Sigmoid colon (tissue), 7 donors: ENCODE measurements around the gene MMP28. TPM values are rescaled to one million over a fixed set of nuclear protein-coding genes. Genes with fewer than 3 reads are reported as not detected.

Experiments
- DNase-seq: peaks from one replicate; pipeline ENCODE4 v3.0.0-alpha.2; 2019
- H3K27ac ChIP-seq, 4 donors: fragments of 200-600 bp; sonication (generic); one replicate each; pipeline ENCODE4 v1.5.1; 2016 to 2019; ENCODE audit warnings: mild to moderate bottlenecking in 1 of 4
- H3K27me3 ChIP-seq, 3 donors: fragments of 200-600 bp; sonication (generic); one replicate each; pipeline ENCODE4 v1.5.1; 2019; ENCODE audit warnings: mild to moderate bottlenecking in 1 of 3
- H3K36me3 ChIP-seq, 4 donors: fragments of 200-600 bp; sonication (generic); one replicate each; pipeline ENCODE4 v1.5.1; 2016 to 2019
- H3K4me1 ChIP-seq, 4 donors: fragments of 200-600 bp; sonication (generic); one replicate each; pipeline ENCODE4 v1.5.1; 2017 to 2019
- H3K4me3 ChIP-seq, 4 donors: fragments of 200-600 bp; sonication (generic); one replicate each; pipeline ENCODE4 v1.5.1; 2017 to 2019; ENCODE audit warnings: mild to moderate bottlenecking in 2 of 4, moderate library complexity in 1 of 4
- H3K9me3 ChIP-seq, 4 donors: fragments of 200-600 bp in 3 of 4; sonication (generic) in 3 of 4; one replicate each; pipeline versions ENCODE4 v1.5.1 to v1.6.1; 2013 to 2019
- CTCF ChIP-seq, 4 experiments: fragments of 450-650 bp in 3 of 4; fragments of 200-600 bp in 1 of 4; IDR thresholded peaks; one replicate each; pipeline ENCODE4 v1.5.1; 2016 to 2019; ENCODE audit warnings: antibody characterized with exemption in 4 of 4, mild to moderate bottlenecking in 3 of 4, moderate library complexity in 2 of 4
- EP300 ChIP-seq, 4 donors: sonication (generic); formaldehyde crosslinking; IDR thresholded peaks; one replicate each; pipeline ENCODE4 v1.6.1; 2017; ENCODE audit warnings: antibody characterized with exemption in 4 of 4
- POLR2A ChIP-seq, 2 donors: fragments of 450-650 bp; IDR thresholded peaks; one replicate each; pipeline ENCODE4 v1.6.1; 2016; ENCODE audit warnings: antibody characterized with exemption in 2 of 2, mild to moderate bottlenecking in 2 of 2, moderate library complexity in 2 of 2
- POLR2AphosphoS5 ChIP-seq, 4 donors: sonication (generic); formaldehyde crosslinking; IDR thresholded peaks; one replicate each; pipeline ENCODE4 v1.6.1; 2017; ENCODE audit warnings: antibody characterized with exemption in 4 of 4
- WGBS, 2 donors: extraction: QIAGEN DNeasy Blood & Tissue Kit; methylation state at CpG; one replicate each; pipeline ENCODE4 v1.1.7; 2013; 5-methylcytosine and 5-hydroxymethylcytosine counted together
- intact Hi-C: fragments of 100-400 bp; cut with DNase I; formaldehyde crosslinking; loops from one replicate; pipeline ENCODE4 v1.15.1; 2023
- polyA plus RNA-seq, 3 donors: library from polyadenylated mRNA; stranded (reverse); fragments of 200-250 nt; gene quantifications; one replicate each; pipeline ENCODE4 v1.2.3, GENCODE V29; 2013
- total RNA-seq, 4 donors: library from RNA; depleted of rRNA; stranded (reverse); fragments of >200 nt; gene quantifications; one replicate each; pipeline ENCODE4 v1.1.0, GENCODE V29; 2016
- donor health status: healthy with polysubstance abuse.
- donor health status: Bipolar disorder and iron deficiency.
- donor health status: healthy.

Gene MMP28
- total and polyA plus RNA-seq, 7 donors = 15.8 to 60.8 (median 30.3) TPM

GRCh38 chr17:35717475-35717874 lies 78.0 kb downstream of the MMP28 start:
- whole genome bisulfite sequencing, 2 donors = 60 to 78% methylated on average over 2 of the region's 2 CpGs
- no peaks in the 10 kb centered on the region for H3K9me3 ChIP-seq
- peak overlapping the region in 3 of 4 donors; percentile 19 to 81 (median 49) for H3K27ac ChIP-seq
- H3K4me3 ChIP-seq = no peak overlapping the region
- H3K27me3 ChIP-seq = no peaks in the 10 kb centered on the region
- intact Hi-C loops = no loop called here
- peaks cover 0 to 49% (median 2%) of the 10 kb centered on the region in 4 donors for H3K36me3 ChIP-seq
- DNase-seq = no peak
- TF ChIP-seq POLR2A (IDR thresholded peaks at IDR 0.05) (no peak), CTCF (IDR thresholded peaks at IDR 0.05) (no peak), EP300 (IDR thresholded peaks at IDR 0.05) (no peak), POLR2AphosphoS5 (IDR thresholded peaks at IDR 0.05) (no peak)
- H3K4me1 ChIP-seq = peaks cover 0 to 21% (median 15%) of the 10 kb centered on the region in 4 donors

DNA sequence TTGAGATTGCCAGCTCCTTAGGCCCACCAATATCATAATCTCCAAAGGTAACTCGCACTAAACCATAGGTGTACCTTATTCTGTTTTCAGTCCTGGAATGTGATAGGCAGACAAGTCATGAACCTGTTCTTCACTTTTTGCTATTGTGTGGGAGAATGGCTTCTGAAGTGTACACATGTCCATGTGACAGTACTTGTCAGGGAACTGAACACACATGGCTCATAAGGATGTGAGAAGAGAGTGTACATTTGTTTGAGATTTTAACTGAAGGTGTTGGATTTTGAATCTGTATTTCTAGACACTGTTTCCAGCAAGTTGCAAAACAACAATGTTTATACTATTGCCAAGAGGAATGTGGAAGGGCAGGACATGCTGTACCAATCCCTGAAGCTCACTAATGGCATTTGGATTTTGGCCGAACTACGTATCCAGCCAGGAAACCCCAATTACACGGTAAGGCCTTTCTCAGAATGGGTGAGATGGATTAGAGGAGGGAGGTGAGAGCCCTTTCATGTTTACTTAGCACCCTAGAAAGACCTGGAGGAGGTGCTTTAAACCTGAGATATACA lies 78.5 kb downstream of the MMP28 start:
- intact Hi-C loops = no loop called here
- TF ChIP-seq EP300 (IDR thresholded peaks at IDR 0.05) (peak in 1 of 4 donors; percentile 81), POLR2AphosphoS5 (IDR thresholded peaks at IDR 0.05) (peak; percentile 11 to 72 (median 32)), POLR2A (IDR thresholded peaks at IDR 0.05) (no peak)
- no peaks in the 10 kb centered on the region for H3K9me3 ChIP-seq
- 88% methylated on average over 4 of the region's 4 CpGs for WGBS, 2 donors
- H3K27ac ChIP-seq = peak overlapping the region; percentile 19 to 81 (median 36)
- H3K27me3 ChIP-seq = no peaks in the 10 kb centered on the region
- H3K4me3 ChIP-seq = no peak overlapping the region
- peaks cover 0 to 21% (median 15%) of the 10 kb centered on the region in 4 donors for H3K4me1 ChIP-seq
- peaks cover 0 to 49% (median 3%) of the 10 kb centered on the region in 4 donors for H3K36me3 ChIP-seq
- no peak for DNase-seq

- intact Hi-C loops = no loop called here
- TF ChIP-seq POLR2A (IDR thresholded peaks at IDR 0.05) = no peak
- TF ChIP-seq CTCF (IDR thresholded peaks at IDR 0.05) = no peak
- no peak for TF ChIP-seq EP300 (IDR thresholded peaks at IDR 0.05)
- no peak for TF ChIP-seq POLR2AphosphoS5 (IDR thresholded peaks at IDR 0.05)
- Histone ChIP-seq H3K4me3 (no peak overlapping the region), H3K27ac (peak overlapping the region in 2 of 4 donors; percentile 49 to 81), H3K9me3 (no peaks in the 10 kb centered on the region), H3K4me1 (peaks cover 0 to 21% (median 15%) of the 10 kb centered on the region in 4 donors), H3K36me3 (peaks cover 0 to 49% (median 6%) of the 10 kb centered on the region in 4 donors), H3K27me3 (no peaks in the 10 kb centered on the region)
- WGBS, 2 donors = 92 to 93% methylated on average over 3 of the region's 3 CpGs
- DNase-seq = no peak
Observed at GRCh38 chr17:35716173-35716572, 79.3 kb downstream of the MMP28 start.

Other genes with a start within 250 kb of the MMP28 start
- not detected for gene SLFN14, start 234.8 kb downstream of the MMP28 start, total RNA-seq
- not detected for gene SLFN14, start 234.8 kb downstream of the MMP28 start, polyA plus RNA-seq
- 10 to 100 TPM in 1 of 4 donors, 1 to 10 TPM in 3; 4.6 to 10.4 (median 6.5) TPM for gene PEX12, start 217.1 kb downstream of the MMP28 start, total RNA-seq
- 1 to 10 TPM in 2 of 3 donors, under 1 TPM in 1; 0.92 to 2.7 (median 2.4) TPM for gene PEX12, start 217.1 kb downstream of the MMP28 start, polyA plus RNA-seq
- 10 to 100 TPM; 46.7 to 58.7 (median 53.2) TPM for gene AP2B1, start 208.3 kb downstream of the MMP28 start, total RNA-seq
- gene AP2B1, start 208.3 kb downstream of the MMP28 start, polyA plus RNA-seq = 10 to 100 TPM; 43.2 to 86.4 (median 46.7) TPM
- gene RASL10B, start 64.0 kb downstream of the MMP28 start, total RNA-seq = 1 to 10 TPM; 3.6 to 5.5 (median 3.8) TPM
- 1 to 10 TPM in 1 of 3 donors, under 1 TPM in 1, not detected in 1; 0.60 to 1.8 TPM for gene RASL10B, start 64.0 kb downstream of the MMP28 start, polyA plus RNA-seq
- gene GAS2L2, start 42.4 kb downstream of the MMP28 start, total RNA-seq = not detected
- under 1 TPM in 1 of 3 donors, not detected in 2; 0.06 TPM for gene GAS2L2, start 42.4 kb downstream of the MMP28 start, polyA plus RNA-seq
- not detected for gene C17orf50, start 34.8 kb downstream of the MMP28 start, total RNA-seq
- gene C17orf50, start 34.8 kb downstream of the MMP28 start, polyA plus RNA-seq = under 1 TPM in 1 of 3 donors, not detected in 2; 0.07 TPM
- 10 to 100 TPM; 58.1 to 85.9 (median 71.3) TPM for gene TAF15, start 13.8 kb upstream of the MMP28 start, total RNA-seq
- gene TAF15, start 13.8 kb upstream of the MMP28 start, polyA plus RNA-seq = 100 to 1,000 TPM in 1 of 3 donors, 10 to 100 TPM in 2; 55.9 to 147 (median 58.7) TPM
- not detected for gene HEATR9, start 73.2 kb upstream of the MMP28 start, total RNA-seq
- gene HEATR9, start 73.2 kb upstream of the MMP28 start, polyA plus RNA-seq = under 1 TPM in 1 of 3 donors, not detected in 2; 0.06 TPM
- 1 to 10 TPM in 3 of 4 donors, not detected in 1; 1.8 to 3.3 (median 2.4) TPM for gene CCL5, start 84.7 kb upstream of the MMP28 start, total RNA-seq
- 10 to 100 TPM in 1 of 3 donors, 1 to 10 TPM in 2; 2.3 to 15.5 (median 3.6) TPM for gene CCL5, start 84.7 kb upstream of the MMP28 start, polyA plus RNA-seq
- not detected for gene RDM1, start 135.1 kb upstream of the MMP28 start, total RNA-seq
- gene RDM1, start 135.1 kb upstream of the MMP28 start, polyA plus RNA-seq = 1 to 10 TPM in 1 of 3 donors, under 1 TPM in 1, not detected in 1; 0.92 to 3.6 TPM
- gene LYZL6, start 148.1 kb upstream of the MMP28 start, total RNA-seq = not detected
- gene LYZL6, start 148.1 kb upstream of the MMP28 start, polyA plus RNA-seq = not detected
- 1 to 10 TPM in 1 of 4 donors, not detected in 3; 1.1 TPM for gene CCL16, start 185.9 kb upstream of the MMP28 start, total RNA-seq
- gene CCL16, start 185.9 kb upstream of the MMP28 start, polyA plus RNA-seq = under 1 TPM in 1 of 3 donors, not detected in 2; 0.10 TPM
- gene CCL14, start 191.1 kb upstream of the MMP28 start, total RNA-seq = 10 to 100 TPM; 13.0 to 30.0 (median 23.7) TPM
- 10 to 100 TPM in 1 of 3 donors, under 1 TPM in 1, not detected in 1; 0.60 to 14.2 TPM for gene CCL14, start 191.1 kb upstream of the MMP28 start, polyA plus RNA-seq
- not detected for gene CCL15, start 205.9 kb upstream of the MMP28 start, total RNA-seq
- 10 to 100 TPM; 30.1 to 37.2 (median 33.7) TPM for gene CCL15, start 205.9 kb upstream of the MMP28 start, polyA plus RNA-seq
- gene CCL23, start 222.3 kb upstream of the MMP28 start, total RNA-seq = 1 to 10 TPM in 3 of 4 donors, under 1 TPM in 1; 0.82 to 8.6 (median 4.2) TPM
- 10 to 100 TPM in 1 of 3 donors, not detected in 2; 18.6 TPM for gene CCL23, start 222.3 kb upstream of the MMP28 start, polyA plus RNA-seq